ENCODE data around the gene ASB2.

DNA sequence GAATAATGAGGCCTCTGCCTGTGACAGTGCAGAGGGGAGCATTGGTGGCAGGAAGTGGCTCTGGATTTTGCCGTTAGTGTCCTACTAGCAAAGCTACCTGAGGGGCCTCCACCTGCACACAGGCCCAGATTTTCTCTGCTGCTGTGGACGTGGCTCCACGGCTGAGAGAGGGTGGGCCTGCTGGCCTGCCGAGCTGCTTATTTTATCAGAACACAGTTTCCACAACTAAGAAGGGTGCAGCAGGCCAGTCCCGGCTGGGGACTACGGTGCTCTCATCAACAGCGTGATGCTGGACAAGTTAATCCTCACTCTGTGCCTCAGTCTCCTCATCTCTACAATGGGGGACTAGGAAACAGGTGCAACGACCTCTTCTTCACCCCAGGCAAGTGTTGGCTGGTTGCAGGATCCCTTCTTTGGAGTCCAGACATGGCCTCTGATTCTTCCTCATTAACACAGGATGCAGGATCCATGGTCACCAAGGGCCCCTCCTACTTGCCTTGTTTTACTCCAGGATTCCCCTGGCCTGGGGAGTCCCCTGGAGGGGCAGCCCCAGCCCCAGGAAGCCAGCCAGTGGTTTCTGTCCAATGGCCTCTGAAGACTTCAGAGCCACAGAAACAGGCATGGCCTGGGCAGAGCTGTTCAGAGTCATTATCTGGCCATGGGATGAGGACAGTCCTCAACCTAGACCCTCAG is 45.9 kb downstream of the ASB2 start:
- TF ChIP-seq CTCF (IDR thresholded peaks at IDR 0.05; ENCODE audit: low read depth, low read length, poor library complexity, severe bottlenecking) (no peak), EZH2phosphoT487 (IDR thresholded peaks at IDR 0.05; ENCODE audit: borderline replicate concordance, low read length) (no peak)

Measured in DOHH2 (cell line).